GM21529 (cell line): ENCODE data around the gene LAPTM5.
"Not testable (repeated sequence)": the region's sequence is repeated elsewhere in the genome, so short reads cannot be mapped to it uniquely, and the experiment has no call there.

Experiments
- ATAC-seq: cut with Tn5 transposase; IDR thresholded peaks from one replicate; pipeline ENCODE4 v1.9.1; 2021; ENCODE audit not compliant: unreplicated experiment

LAPTM5 gene

GRCh38 chr1:30773722-30774358 is 16.3 kb upstream of the LAPTM5 start:
- ATAC-seq, result no peak

- no peak for ATAC-seq
Measured at GRCh38 chr1:30771005-30771404, 13.4 kb upstream of the LAPTM5 start.

- ATAC-seq, result no peak
Measured at GRCh38 chr1:30770150-30770549, 12.6 kb upstream of the LAPTM5 start.

- no peak for ATAC-seq
Measured at GRCh38 chr1:30768830-30769718, 11.5 kb upstream of the LAPTM5 start.

- ATAC-seq, result no peak
Measured at GRCh38 chr1:30768159-30768829, 10.7 kb upstream of the LAPTM5 start.

- ATAC-seq, result not testable (repeated sequence)
Measured at GRCh38 chr1:30766948-30767347, 9.4 kb upstream of the LAPTM5 start.

GRCh38 chr1:30765556-30766434 is 8.2 kb upstream of the LAPTM5 start:
- no peak for ATAC-seq

- ATAC-seq, result peak; percentile 28
Measured at GRCh38 chr1:30764939-30765555, 7.5 kb upstream of the LAPTM5 start.

GRCh38 chr1:30764396-30764795 is 6.8 kb upstream of the LAPTM5 start:
- no peak for ATAC-seq

- no peak for ATAC-seq
Measured at GRCh38 chr1:30763651-30764248, 6.2 kb upstream of the LAPTM5 start.

GRCh38 chr1:30762930-30763650 is 5.5 kb upstream of the LAPTM5 start:
- no peak for ATAC-seq

- no peak for ATAC-seq
Measured at GRCh38 chr1:30762152-30762929, 4.8 kb upstream of the LAPTM5 start.

- no peak for ATAC-seq
Measured at GRCh38 chr1:30761381-30762151, 4.0 kb upstream of the LAPTM5 start.

- no peak for ATAC-seq
Measured at GRCh38 chr1:30760596-30761324, 3.2 kb upstream of the LAPTM5 start.

GRCh38 chr1:30759718-30760281 is 2.2 kb upstream of the LAPTM5 start:
- ATAC-seq, result no peak

- no peak for ATAC-seq
Measured at GRCh38 chr1:30758785-30759380, 1.3 kb upstream of the LAPTM5 start.
